Fibroblast of skin of scalp (primary cell): ENCODE results near the gene FAM200B. TPM values are rescaled to one million over a fixed set of nuclear protein-coding genes. Genes with fewer than 3 reads are reported as not detected.
A peak's percentile ranks its signal among the peaks of the same experiment; 100 is the strongest.

ENCODE experiments used
- DNase-seq: peaks from one replicate; pipeline ENCODE4 v3.0.0-alpha.2; 2013
- polyA plus RNA-seq, 2 experiments: library from polyadenylated mRNA; unstranded; fragments of 120-200 nt; gene quantifications; one replicate each; pipeline ENCODE4 v1.2.1, GENCODE V29; 2013; ENCODE audit not compliant: insufficient read length in 2 of 2

Gene FAM200B
- 40.6 TPM for polyA plus RNA-seq (2013, experiment 1 of 2; ENCODE audit: insufficient read length)
- polyA plus RNA-seq (2013, experiment 2 of 2; ENCODE audit: insufficient read length), result 42.0 TPM

DNA sequence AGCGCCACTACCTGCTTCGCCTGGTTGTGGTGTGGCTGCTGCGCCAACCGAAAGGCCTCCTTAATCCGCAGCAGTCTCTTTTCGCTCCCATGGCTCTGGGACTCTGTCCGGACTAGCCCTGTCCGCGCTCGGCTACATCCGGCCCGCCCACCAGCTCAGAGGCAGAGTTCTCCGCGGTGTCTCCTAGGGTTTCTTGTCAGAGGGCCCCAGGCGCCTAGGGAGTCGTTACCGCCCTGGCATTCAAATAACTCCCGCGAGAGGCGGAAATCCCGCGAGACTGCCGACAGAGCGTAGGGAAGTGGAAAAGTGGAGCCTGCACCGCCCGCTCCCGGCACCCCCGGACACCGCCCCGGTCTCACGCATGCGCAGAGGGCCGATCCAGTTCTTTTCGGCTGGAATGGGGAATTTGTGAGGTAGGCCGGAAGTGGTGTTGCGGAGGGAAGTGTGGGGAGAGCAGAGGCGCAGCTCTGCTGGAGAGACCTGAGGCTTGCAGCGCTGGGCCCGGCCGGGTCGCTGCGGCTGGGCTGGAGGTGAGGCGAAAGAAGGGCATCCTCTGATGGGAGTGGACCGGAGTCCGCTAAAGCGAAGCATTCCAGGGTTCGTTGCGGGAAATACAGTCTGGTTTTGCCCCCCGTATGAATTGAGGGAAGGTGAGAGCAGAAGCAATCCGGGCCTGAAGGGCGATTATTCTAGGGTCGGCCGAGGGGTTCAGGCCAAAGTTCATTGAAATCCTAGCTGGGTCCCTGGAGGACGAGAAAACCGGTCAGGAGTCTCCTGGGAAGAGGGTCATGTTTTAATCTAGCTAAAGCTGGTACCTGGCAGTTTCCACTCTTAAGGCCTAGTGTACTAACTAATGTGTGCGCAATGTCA lies at the start of gene FAM200B:
TSS of gene FAM200B (plus strand) at position 456 of the 870 bp plus-strand sequence. CDS start 5,151 bp downstream, outside the sequence.
- peak; percentile 99 for DNase-seq

- no peak for DNase-seq
These were observed 44.8 kb upstream of the FAM200B start for GRCh38 chr4:15636818-15637217.

GRCh38 chr4:15638418-15638817 lies 43.2 kb upstream of the FAM200B start:
- no peak for DNase-seq

GRCh38 chr4:15648600-15648999 lies 33.0 kb upstream of the FAM200B start:
- DNase-seq, result no peak

- peak; percentile 66 for DNase-seq
These were observed 31.6 kb upstream of the FAM200B start for GRCh38 chr4:15649914-15650545.

DNA sequence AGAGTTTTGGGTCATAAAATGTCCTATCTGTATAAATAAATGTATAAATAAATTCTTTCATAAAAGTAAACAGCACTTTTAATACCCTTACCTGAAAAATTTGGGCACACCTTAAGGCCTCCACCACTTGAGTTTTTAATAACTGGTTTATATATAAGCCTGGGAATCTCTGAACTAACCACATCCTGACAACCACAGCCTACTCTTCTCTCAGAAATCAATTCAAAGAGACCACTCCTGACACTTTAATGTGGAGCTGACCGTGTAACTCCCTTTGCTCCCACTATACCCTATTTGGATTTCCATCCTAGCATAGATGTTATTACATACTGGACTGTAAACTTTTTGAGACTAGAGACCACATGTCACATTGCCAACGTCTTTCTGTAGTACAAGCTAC lies 30.0 kb upstream of the FAM200B start:
- DNase-seq, result no peak

DNA sequence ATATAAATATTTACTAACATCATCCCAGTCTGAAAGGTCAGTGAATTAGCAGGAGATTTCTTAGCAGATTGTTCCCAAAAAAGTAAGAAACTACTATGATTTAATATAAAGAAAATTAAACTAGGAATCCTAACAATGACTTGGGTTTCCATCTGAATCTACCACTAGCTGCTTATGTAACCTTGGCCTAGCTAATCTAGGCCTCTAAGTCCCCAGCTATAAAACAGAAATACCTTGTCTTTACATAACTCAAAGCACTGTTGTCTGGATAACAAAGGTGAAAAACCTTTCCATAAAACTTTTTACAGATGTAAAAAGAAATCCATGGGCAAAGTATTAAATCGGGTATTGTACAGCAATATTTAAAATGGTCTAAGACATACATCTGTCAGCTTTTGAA lies 29.4 kb upstream of the FAM200B start:
- no peak for DNase-seq

- DNase-seq, result no peak
These were observed 28.8 kb upstream of the FAM200B start for GRCh38 chr4:15652841-15653240.

- no peak for DNase-seq
These were observed 28.2 kb upstream of the FAM200B start for GRCh38 chr4:15653420-15653819.

DNA sequence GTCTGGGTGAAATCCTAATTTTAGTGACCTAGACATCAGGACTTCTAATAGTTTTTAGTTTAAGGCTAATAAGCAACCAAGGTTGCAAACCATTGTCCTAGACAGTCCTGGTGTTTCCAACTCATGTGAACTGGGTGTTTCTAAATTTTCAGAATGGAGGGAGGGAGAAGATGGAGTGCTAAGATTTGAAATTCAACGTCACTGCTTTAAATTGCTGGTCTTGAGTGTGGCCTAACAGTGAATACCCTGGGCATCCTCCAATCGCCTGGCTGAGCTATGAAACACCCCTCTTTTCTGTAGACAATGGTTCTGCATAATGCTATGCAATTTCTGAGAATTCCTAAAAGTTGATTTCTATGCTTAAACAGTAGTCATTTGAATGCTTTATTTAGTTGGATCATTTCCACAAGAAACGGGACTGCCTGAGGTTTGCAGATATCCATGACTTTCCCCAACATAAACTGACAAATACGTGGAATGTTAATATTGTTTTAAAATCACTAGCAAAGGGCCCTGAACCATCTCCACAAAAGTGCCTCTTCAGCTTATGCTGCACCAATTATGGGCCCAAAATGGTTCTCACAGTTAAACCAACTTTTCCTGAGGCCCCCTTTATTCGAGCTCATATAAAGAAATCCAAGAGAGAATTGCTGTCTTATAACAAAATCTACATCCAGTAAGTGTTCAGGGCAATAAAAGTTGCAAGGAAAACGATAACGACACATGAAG lies 27.6 kb upstream of the FAM200B start:
- peak; percentile 61 for DNase-seq

- peak; percentile 33 for DNase-seq
These were observed 26.9 kb upstream of the FAM200B start for GRCh38 chr4:15654593-15655222.

DNA sequence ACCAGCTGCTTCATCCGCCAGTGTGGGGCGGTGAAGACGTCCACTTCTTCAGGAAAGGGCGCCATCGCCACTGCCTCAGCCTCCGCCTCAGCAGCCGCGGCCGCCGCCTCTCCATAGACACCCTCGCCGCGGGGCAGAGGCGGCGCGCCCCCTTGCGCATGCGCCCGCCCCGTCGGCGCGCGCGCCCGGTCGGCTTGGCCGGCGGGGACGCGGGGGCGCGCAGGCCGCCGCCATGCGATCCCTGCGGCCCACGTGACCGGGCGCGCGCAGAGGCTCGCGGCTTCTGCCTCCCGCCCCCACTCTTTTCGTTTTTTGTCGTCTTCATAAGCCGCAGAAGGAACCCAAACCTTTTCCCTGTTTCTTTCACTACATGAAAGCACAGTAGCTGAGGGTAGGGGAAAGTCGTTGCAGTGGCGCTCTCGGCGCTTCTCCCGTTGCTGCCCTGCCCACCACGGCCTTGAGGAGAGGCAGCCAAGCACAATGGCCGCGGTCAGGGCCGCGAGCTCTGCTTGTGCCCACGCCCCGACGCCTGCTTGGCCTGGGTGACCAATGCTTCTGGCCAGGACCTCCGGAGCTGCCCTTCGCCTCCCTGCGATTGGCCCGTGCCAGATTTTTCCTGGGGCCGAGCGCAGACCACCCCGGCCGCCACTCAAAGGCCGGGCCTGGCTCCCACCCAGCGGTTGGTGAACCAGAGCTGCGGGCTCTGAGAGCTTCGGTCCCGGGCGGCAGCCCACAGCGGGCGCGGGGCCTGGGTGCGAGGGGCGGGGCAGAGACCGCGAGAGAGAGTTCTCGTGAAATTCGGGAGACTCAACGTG lies 26.2 kb upstream of the FAM200B start, which contains the start of gene FBXL5:
TSS of gene FBXL5 (minus strand) at position 135 of the 815 bp plus-strand sequence. CDS start at position 65, 70 bp downstream.
- DNase-seq, result peak; percentile 92

DNA sequence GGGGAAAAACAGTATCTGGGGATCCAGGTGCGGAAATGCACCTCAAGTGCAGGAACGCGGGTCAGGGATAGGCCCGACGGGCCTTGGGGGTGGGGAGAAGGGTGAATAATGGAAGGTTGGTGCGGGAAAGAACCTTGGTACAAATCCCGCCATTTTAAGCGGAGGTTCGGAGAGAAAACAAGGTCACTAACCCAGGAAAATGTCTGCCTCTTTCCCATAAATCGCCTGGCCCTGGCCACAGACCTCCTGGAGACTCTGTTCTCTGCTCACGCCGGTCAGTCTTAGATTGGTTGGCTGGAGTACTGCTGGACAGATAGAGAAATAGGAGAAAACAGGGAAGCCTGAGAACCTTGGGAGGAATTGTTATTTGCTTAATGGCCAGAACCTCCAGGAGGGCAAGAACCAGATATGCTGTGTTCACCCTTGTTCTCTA lies 25.6 kb upstream of the FAM200B start:
- no peak for DNase-seq

DNA sequence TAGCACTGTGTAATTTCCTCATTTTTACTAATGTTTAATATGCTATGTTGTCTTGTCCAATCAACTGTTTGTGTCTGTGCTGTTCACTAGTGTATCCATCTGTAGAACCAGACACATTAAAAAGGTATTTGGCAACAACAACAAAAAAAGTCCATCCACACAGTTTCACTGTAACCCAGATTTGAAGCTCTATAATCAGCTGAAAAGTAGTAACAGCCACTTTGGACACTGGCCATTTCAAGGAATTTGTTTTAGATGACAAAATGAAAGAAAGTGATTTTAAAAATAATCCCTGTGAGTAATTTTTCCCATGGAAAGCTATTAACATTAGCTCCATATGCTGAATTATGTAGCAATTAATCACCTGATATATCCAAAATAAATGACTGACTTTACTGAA lies 24.3 kb upstream of the FAM200B start:
- no peak for DNase-seq

- DNase-seq, result no peak
These were observed 23.4 kb upstream of the FAM200B start for GRCh38 chr4:15658136-15658770.

- no peak for DNase-seq
These were observed 22.8 kb upstream of the FAM200B start for GRCh38 chr4:15658781-15659180.

DNA sequence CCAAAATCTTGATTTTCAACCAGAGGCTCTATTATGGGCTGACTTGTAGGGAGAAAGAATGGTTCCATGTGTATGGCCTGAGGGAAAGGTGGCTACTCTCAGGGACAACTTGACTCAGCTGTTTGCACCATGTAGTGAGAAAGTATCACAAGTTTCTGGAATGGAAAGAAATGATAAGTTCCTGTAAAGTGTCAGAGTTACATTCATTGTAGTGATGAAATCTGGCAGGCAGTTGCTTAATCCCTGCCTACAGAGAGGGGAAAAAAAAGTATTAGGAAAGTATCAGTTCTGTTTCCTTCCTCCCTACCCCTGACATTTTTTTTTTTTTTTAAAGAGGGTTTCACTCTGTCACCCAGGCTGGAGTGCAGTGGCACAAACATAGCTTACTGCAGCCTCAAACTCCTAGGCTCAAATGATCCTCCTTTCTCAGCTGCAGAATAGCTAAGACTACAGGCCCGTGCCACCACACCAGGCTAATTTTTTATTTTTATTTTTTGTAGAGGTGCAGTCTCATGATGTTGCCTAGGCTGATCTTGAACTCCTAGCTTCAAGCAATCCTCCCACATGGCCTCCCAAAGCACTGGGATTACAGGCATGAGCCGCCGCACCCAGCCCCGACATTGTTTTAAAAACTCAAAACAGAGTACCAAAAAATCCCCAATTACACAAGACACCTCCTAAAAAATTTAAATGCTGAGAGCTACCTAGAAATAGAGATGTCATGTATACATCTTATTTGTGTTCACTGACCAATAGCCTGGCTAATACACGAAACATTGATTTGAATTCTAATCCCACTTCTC lies 21.7 kb upstream of the FAM200B start:
- peak; percentile 65 for DNase-seq

DNA sequence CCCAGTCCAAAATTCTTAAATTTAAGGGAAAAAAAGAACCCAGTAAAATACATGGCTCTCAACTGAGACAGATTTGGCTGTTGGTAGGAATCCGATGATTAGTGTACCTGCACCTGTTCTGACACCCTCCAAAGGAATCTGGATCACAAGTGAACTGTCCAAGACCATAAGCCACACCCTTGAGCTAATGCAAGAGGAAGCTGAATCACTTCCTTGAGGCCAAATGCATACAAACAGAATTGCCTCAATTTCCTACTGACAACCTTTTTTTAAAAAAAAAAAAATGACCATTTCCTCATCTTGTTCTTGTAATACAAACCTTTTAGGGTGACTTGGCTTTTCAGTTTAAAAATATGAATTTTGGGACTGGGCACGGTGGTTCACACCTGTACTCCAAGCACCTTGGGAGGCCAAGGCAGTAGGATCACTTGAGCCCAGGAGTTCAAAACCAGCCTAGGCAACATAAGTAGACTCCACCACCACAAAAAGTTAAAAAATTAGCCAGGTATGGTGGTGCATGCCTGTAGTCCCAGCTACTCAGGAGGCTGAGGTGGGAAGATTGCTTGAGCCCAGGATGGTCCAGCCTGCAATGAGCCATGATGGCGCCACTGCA lies 15.8 kb upstream of the FAM200B start:
- DNase-seq, result no peak

DNA sequence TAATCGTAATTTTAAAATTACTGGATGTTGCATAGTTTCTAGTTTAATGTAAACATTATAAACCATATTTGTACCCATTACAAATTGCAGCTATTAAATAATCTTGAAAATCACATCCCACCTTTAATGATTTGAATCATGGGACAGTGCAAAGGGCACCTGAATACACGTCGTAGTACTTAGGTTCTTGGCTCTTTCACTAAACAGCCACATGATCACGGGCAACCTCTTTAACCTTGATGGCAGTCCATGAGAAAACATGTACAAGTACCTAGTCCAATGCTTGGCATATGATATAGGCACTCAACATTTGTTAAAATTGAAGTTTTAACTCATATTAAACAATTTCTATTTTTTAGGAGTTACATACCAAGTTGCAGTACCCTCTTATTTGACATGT lies 14.6 kb upstream of the FAM200B start:
- no peak for DNase-seq
